PFSK-1 (cell line): ENCODE data around the gene FGF11.

Experiments used
- FOXP2 ChIP-seq: optimal IDR thresholded peaks from 2 replicates; pipeline ENCODE3; 2011; ENCODE audit warnings: borderline replicate concordance, control low read depth, inconsistent platforms; ENCODE audit not compliant: insufficient read depth; ENCODE audit errors: extremely low read length, extremely low read depth
- POLR2AphosphoS5 ChIP-seq: IDR thresholded peaks from 2 replicates; pipeline ENCODE4 v1.6.1; 2012; ENCODE audit warnings: low read depth, mild to moderate bottlenecking, control low read depth, low read length, moderate library complexity
- SIN3A ChIP-seq: IDR thresholded peaks from 2 replicates; pipeline ENCODE4 v1.6.1; 2012; ENCODE audit warnings: mild to moderate bottlenecking, low read length, moderate library complexity, borderline replicate concordance; ENCODE audit not compliant: insufficient read depth
- TAF1 ChIP-seq: IDR thresholded peaks from 2 replicates; pipeline ENCODE4 v1.6.1; 2012; ENCODE audit warnings: low read length, control low read depth, borderline replicate concordance; ENCODE audit not compliant: insufficient read depth
- TF ChIP-seq, protein P1 (sequence below), 2 experiments: IDR thresholded peaks; 2 replicates each; pipeline versions ENCODE4 v1.6.1 to v1.8.0; 2011 to 2012; ENCODE audit warnings: low read depth in 2 of 2, low read length in 2 of 2, control low read depth in 1 of 2, inconsistent platforms in 1 of 2, mild to moderate bottlenecking in 1 of 2, moderate library complexity in 1 of 2; ENCODE audit not compliant: insufficient read depth in 1 of 2

Gene FGF11

DNA sequence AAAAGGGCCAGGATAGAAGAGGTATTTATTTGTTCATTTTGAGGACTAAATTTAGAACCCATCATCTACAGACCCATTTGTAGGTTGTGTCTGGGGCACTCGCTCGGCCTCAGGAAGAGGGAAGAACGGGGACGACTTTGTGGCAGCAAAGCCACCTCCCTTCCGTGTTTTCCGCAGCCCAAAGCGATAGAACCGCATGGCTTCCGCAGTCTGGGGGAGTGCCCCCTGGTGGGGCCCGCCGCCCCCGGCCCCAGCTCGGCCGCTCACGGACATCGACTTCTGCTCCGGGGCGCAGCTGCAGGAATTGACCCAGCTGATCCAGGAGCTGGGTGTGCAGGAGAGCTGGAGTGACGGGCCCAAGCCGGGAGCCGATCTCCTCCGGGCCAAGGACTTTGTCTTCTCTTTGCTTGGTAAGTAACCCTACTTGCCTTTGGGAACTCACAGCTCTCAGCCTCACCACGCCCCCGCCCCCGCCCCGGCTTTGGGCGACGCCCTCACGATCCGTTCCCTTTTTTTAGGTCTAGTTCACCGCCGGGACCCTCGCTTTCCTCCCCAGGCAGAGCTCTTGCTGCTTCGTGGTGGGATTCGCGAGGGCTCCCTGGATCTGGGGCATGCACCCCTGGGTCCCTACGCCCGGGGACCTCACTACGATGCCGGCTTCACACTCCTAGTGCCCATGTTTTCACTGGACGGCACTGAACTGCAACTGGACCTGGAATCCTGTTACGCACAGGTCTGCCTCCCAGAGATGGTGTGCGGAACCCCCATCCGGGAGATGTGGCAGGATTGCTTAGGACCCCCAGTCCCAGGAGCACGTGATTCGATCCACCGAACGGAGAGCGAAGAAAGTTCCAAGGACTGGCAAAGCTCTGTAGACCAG lies 3.4 kb upstream of the FGF11 start:
- TF ChIP-seq FOXP2, result no peak

DNA sequence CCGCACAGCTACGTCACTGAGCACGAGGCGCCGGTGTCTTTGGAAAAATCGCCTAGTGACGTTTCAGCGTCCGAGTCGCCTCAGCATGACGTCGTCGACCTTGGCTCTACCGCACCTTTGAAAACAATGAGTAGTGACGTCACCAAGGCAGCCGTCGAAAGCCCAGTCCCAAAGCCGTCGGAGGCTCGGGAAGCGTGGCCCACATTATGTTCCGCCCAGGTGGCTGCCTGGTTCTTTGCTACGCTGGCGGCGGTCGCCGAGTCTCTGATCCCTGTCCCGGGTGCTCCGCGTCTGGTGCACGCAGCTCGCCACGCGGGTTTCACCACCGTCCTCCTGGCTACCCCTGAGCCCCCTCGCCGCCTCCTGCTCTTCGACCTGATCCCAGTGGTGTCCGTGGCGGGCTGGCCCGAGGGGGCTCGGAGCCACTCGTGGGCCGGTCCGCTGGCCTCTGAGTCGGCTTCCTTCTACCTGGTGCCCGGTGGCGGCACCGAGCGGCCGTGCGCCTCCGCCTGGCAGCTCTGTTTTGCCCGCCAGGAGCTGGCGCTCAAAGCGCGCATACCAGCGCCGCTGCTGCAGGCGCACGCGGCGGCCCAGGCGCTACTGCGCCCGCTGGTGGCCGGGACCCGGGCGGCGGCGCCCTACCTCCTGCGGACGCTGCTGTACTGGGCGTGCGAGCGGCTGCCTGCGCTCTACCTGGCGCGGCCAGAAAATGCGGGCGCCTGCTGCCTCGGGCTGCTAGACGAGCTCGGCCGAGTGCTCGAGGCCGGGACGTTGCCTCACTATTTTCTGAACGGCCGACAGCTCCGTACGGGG lies 2.5 kb upstream of the FGF11 start:
- TF ChIP-seq POLR2AphosphoS5 (no peak), TAF1 (no peak), FOXP2 (no peak), SIN3A (no peak)
- TF ChIP-seq, protein P1, sequence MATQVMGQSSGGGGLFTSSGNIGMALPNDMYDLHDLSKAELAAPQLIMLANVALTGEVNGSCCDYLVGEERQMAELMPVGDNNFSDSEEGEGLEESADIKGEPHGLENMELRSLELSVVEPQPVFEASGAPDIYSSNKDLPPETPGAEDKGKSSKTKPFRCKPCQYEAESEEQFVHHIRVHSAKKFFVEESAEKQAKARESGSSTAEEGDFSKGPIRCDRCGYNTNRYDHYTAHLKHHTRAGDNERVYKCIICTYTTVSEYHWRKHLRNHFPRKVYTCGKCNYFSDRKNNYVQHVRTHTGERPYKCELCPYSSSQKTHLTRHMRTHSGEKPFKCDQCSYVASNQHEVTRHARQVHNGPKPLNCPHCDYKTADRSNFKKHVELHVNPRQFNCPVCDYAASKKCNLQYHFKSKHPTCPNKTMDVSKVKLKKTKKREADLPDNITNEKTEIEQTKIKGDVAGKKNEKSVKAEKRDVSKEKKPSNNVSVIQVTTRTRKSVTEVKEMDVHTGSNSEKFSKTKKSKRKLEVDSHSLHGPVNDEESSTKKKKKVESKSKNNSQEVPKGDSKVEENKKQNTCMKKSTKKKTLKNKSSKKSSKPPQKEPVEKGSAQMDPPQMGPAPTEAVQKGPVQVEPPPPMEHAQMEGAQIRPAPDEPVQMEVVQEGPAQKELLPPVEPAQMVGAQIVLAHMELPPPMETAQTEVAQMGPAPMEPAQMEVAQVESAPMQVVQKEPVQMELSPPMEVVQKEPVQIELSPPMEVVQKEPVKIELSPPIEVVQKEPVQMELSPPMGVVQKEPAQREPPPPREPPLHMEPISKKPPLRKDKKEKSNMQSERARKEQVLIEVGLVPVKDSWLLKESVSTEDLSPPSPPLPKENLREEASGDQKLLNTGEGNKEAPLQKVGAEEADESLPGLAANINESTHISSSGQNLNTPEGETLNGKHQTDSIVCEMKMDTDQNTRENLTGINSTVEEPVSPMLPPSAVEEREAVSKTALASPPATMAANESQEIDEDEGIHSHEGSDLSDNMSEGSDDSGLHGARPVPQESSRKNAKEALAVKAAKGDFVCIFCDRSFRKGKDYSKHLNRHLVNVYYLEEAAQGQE (IDR thresholded peaks at IDR 0.05; ENCODE audit: insufficient read depth in 1 of 2, low read depth in 2 of 2, low read length in 2 of 2), result no peak

DNA sequence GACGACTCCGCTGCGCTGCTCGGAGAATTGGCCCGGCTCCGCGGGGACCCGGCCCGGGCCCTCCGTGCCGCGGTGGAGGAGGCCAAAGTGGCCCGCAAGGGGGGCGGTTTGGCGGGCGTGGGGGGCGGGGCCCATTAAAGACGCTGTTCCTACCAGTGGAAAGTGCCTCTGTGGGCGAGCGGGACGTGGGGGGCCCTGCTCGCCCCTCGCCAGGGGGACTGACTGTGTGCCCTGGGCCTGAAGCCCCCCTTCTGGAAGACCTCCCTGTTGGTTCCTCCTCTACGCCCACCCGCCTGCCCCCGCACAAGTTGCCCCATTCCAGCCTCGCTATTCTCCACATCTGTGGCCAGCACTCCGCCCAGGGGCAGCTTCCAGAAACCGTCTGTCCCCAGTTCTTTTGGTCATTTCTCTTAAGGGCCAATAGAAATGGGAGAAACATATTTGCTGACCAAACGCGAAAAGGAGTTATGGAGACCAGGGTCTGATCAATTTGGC lies 1.9 kb upstream of the FGF11 start:
- TF ChIP-seq, protein P1 (IDR thresholded peaks at IDR 0.05; ENCODE audit: insufficient read depth in 1 of 2, low read depth in 2 of 2, low read length in 2 of 2), result no peak
- no peak for TF ChIP-seq FOXP2
- TF ChIP-seq POLR2AphosphoS5, result no peak
- TF ChIP-seq TAF1, result no peak
- no peak for TF ChIP-seq SIN3A

DNA sequence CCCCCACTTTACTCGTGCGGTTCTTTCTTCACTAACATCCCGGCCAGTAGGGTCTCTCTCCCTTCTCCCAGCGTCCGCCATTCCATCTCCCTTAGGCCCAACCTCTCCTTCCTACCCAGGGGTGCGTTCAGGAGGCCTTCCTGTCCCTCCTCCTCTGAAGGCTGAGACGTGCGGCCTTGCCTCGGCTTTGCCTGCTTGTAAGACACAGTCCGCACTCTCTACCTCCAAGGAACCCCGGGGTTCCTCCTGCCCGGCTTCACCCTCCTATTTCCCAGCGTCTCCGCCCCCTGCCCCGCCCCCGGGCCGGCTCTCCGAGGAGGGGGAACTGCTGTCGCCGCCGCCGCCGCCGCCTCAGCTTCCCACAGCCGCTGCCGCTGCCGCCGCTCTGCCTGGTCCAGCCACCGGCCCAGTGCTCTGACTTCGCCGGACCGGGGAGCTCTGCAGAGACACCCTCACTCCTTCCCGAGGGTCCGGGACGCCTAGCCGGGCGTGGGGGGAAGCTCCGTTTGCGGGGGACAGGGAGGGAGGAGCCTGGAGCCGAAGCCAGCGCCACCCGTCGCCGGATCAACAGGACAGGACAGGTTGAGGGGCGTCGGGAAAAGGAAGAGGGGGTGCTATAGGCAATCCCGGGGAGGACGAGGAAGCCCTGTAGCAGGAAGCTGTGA lies 1.2 kb upstream of the FGF11 start:
- TF ChIP-seq FOXP2 (no peak), POLR2AphosphoS5 (no peak)
- TF ChIP-seq, protein P1 (IDR thresholded peaks at IDR 0.05; ENCODE audit: insufficient read depth in 1 of 2, low read depth in 2 of 2, low read length in 2 of 2), result no peak

DNA sequence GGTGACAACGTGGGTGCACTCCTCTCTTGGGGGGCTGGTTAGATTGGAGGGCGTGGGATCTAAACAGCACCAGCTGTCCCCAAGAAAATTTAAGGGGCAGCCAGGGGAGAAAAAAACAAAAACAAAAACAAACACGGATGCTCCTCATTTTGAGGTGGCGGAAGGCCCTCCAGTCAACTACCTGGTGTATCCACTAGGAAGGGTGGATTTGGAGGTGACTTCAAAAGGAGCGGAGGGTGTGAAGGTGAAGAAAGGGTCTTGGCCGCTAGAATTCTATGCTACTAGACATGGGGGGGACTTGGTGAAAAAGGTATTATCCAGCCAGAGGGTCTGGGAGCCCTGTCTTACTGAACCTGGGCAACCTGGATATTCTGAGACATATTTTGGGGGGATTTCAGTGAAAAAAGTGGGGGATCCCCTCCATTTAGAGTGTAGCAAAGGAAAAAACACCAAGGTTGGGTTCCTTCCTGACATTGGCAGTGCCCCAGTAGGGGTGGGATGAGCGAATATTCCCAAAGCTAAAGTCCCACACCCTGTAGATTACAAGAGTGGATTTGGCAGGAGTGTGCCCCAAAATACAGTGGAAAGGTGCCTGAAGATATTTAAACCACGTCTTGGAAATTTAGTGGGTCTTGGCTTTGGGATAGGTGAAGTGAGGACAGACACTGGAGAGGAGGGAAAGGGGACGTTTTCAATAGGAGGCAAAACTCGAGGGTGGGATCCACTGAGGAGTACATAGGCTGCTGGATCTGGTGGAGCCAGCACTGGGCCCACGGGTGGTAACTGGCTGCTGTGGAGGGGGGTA lies 454 bp upstream of the FGF11 start:
- TF ChIP-seq SIN3A (no peak), TAF1 (no peak), POLR2AphosphoS5 (no peak), FOXP2 (no peak)
- TF ChIP-seq, protein P1 (IDR thresholded peaks at IDR 0.05; ENCODE audit: insufficient read depth in 1 of 2, low read depth in 2 of 2, low read length in 2 of 2), result no peak
